ENCODE results near the gene FABP7. TPM values are rescaled to one million over a fixed set of nuclear protein-coding genes. Genes with fewer than 3 reads are reported as not detected.

FABP7 gene
- total RNA-seq, 1 donor from 2014 or later: not detected

- no peak for FAIRE-seq
- peaks cover 4% of the 10 kb centered on the region for H3K27me3 ChIP-seq (ENCODE audit: control insufficient read depth, insufficient read depth, low read length)
Observed at GRCh38 chr6:122778985-122779661, 393 bp upstream of the FABP7 start.

DNA sequence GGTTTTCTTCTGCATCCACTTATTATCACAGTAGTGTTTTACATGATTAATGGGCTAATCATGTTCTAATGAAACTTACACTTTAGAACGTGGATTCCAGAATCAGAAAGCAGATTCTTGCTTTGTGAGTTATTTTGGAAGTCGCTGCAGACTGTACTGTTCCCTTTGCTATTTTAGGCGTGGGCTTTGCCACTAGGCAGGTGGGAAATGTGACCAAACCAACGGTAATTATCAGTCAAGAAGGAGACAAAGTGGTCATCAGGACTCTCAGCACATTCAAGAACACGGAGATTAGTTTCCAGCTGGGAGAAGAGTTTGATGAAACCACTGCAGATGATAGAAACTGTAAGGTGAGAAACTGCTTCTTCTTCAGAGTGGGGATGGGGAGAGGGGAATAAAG lies 598 bp downstream of the FABP7 start:
- no peak for TF ChIP-seq CTCF (IDR thresholded peaks at IDR 0.05; ENCODE audit: insufficient read depth, low read length, severe bottlenecking)

More at GRCh38 chr6:122778985-122779661, 393 bp upstream of the FABP7 start:
- H3K4me3 ChIP-seq (ENCODE audit: low read depth, low read length): no peak overlapping the region
- H3K36me3 ChIP-seq (ENCODE audit: control insufficient read depth, insufficient read depth, low read length): no peaks in the 10 kb centered on the region
- TF ChIP-seq CTCF (IDR thresholded peaks at IDR 0.05; ENCODE audit: insufficient read depth, low read length, severe bottlenecking): no peak
- no peak for DNase-seq (ENCODE audit: low read depth)

GRCh38 chr6:122781716-122782115 lies 2.2 kb downstream of the FABP7 start:
- DNase-seq (ENCODE audit: low read depth) (no peak), FAIRE-seq (no peak)
- TF ChIP-seq CTCF (IDR thresholded peaks at IDR 0.05; ENCODE audit: insufficient read depth, low read length, severe bottlenecking): no peak
- H3K4me3 ChIP-seq (ENCODE audit: low read depth, low read length): no peak overlapping the region
- no peaks in the 10 kb centered on the region for H3K36me3 ChIP-seq (ENCODE audit: control insufficient read depth, insufficient read depth, low read length)
- H3K27me3 ChIP-seq (ENCODE audit: control insufficient read depth, insufficient read depth, low read length): peaks cover 4% of the 10 kb centered on the region

More for the DNA sequence above, 598 bp downstream of the FABP7 start:
- DNase-seq (ENCODE audit: low read depth) (no peak), FAIRE-seq (no peak)
- no peaks in the 10 kb centered on the region for H3K36me3 ChIP-seq (ENCODE audit: control insufficient read depth, insufficient read depth, low read length)
- no peak overlapping the region for H3K4me3 ChIP-seq (ENCODE audit: low read depth, low read length)
- peaks cover 4% of the 10 kb centered on the region for H3K27me3 ChIP-seq (ENCODE audit: control insufficient read depth, insufficient read depth, low read length)

GRCh38 chr6:122783401-122783800 lies 3.9 kb downstream of the FABP7 start:
- no peak for DNase-seq (ENCODE audit: low read depth)
- FAIRE-seq: no peak

GRCh38 chr6:122785891-122786290 lies 6.4 kb downstream of the FABP7 start:
- DNase-seq (ENCODE audit: low read depth): no peak
- TF ChIP-seq CTCF (IDR thresholded peaks at IDR 0.05; ENCODE audit: insufficient read depth, low read length, severe bottlenecking): no peak
- no peaks in the 10 kb centered on the region for H3K27me3 ChIP-seq (ENCODE audit: control insufficient read depth, insufficient read depth, low read length)
- no peak for FAIRE-seq
- no peaks in the 10 kb centered on the region for H3K36me3 ChIP-seq (ENCODE audit: control insufficient read depth, insufficient read depth, low read length)
- H3K4me3 ChIP-seq (ENCODE audit: low read depth, low read length): no peak overlapping the region

More at GRCh38 chr6:122783401-122783800, 3.9 kb downstream of the FABP7 start:
- Histone ChIP-seq H3K4me3 (ENCODE audit: low read depth, low read length) (no peak overlapping the region), H3K36me3 (ENCODE audit: control insufficient read depth, insufficient read depth, low read length) (no peaks in the 10 kb centered on the region), H3K27me3 (ENCODE audit: control insufficient read depth, insufficient read depth, low read length) (peaks cover 4% of the 10 kb centered on the region)
- TF ChIP-seq CTCF (IDR thresholded peaks at IDR 0.05; ENCODE audit: insufficient read depth, low read length, severe bottlenecking): no peak

DNA sequence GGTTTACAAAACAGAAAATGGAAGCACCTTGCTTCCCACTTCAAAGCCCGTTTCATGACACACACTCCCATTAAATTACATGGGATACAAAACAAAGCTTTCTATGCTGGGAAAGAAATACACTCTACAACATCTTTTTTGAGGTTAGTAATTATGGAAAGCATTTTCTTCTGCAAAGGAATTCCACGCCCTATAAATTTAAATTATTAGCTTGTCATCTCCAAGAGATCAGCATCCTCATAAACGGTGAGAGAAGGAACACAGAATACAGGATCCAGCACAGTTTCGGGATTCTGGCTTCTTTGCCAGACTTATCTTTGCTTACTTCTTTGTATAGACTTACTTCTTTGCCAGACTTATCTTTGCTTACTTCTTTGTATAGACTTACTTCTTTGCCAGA lies 8.2 kb downstream of the FABP7 start:
- Histone ChIP-seq H3K27me3 (ENCODE audit: control insufficient read depth, insufficient read depth, low read length) (no peaks in the 10 kb centered on the region), H3K36me3 (ENCODE audit: control insufficient read depth, insufficient read depth, low read length) (no peaks in the 10 kb centered on the region), H3K4me3 (ENCODE audit: low read depth, low read length) (no peak overlapping the region)
- no peak for DNase-seq (ENCODE audit: low read depth)
- FAIRE-seq: no peak
- no peak for TF ChIP-seq CTCF (IDR thresholded peaks at IDR 0.05; ENCODE audit: insufficient read depth, low read length, severe bottlenecking)
